Endothelial cell of umbilical vein (primary cell): ENCODE data around the gene TDRD9.

Experiments used
- CTCF ChIP-seq, 2 donors: IDR thresholded peaks; 1 replicate in 1 of 2; 2 replicates in 1 of 2; pipeline ENCODE4 v1.5.1; 2011; ENCODE audit warnings: low read length in 2 of 2, mild to moderate bottlenecking in 2 of 2, moderate library complexity in 2 of 2, control low read depth in 1 of 2, inconsistent platforms in 1 of 2, low read depth in 1 of 2; ENCODE audit not compliant: insufficient read depth in 1 of 2; ENCODE audit errors: extremely low read depth in 1 of 2
- POLR2A ChIP-seq: IDR thresholded peaks from 2 replicates; pipeline ENCODE4 v1.6.1; 2012; ENCODE audit warnings: low read depth, mild to moderate bottlenecking, control low read depth, low read length

- TF ChIP-seq CTCF (IDR thresholded peaks at IDR 0.05; ENCODE audit: extremely low read depth in 1 of 2, insufficient read depth in 1 of 2, low read depth in 1 of 2, low read length in 2 of 2): no peak
- TF ChIP-seq POLR2A: no peak
Measured at GRCh38 chr14:104085032-104085888, 157.0 kb downstream of the TDRD9 start, which contains the start of gene ASPG.
